Fibroblast of lung (primary cell): ENCODE measurements around the gene CGNL1.

ENCODE experiments used
- EZH2 ChIP-seq: IDR thresholded peaks from 2 replicates; pipeline ENCODE4 v1.5.1; 2012; ENCODE audit warnings: low read length, control low read depth, mild to moderate bottlenecking; ENCODE audit errors: missing control alignments
- TF ChIP-seq, protein P1 (sequence below), 2 donors: IDR thresholded peaks in 1 of 2; conservative IDR thresholded peaks in 1 of 2; 1 replicate in 1 of 2; 2 replicates in 1 of 2; pipeline ENCODE4 v1.5.1; 2011 to 2012; ENCODE audit warnings: low read length in 2 of 2, control low read depth in 1 of 2, inconsistent platforms in 1 of 2, low read depth in 1 of 2, mild to moderate bottlenecking in 1 of 2

DNA sequence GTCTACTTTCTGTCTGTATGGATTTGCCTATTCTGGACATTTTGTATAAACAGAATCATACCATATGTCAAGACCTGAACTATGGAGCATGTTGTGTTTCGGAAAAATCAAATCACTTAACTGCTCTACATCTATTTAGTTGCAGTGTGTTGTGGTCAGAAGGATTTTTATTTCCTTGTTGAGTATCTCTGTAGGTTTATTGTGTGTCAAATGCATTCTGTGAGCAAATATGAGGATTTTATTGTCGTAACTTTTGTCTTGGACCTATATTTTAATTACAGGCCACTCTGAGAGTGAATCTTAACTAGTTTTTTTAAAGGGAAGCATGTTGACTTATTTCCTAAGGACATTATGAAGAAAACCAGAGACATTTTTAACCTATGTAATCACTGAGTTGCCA is 130.8 kb downstream of the CGNL1 start:
- TF ChIP-seq, protein P1, sequence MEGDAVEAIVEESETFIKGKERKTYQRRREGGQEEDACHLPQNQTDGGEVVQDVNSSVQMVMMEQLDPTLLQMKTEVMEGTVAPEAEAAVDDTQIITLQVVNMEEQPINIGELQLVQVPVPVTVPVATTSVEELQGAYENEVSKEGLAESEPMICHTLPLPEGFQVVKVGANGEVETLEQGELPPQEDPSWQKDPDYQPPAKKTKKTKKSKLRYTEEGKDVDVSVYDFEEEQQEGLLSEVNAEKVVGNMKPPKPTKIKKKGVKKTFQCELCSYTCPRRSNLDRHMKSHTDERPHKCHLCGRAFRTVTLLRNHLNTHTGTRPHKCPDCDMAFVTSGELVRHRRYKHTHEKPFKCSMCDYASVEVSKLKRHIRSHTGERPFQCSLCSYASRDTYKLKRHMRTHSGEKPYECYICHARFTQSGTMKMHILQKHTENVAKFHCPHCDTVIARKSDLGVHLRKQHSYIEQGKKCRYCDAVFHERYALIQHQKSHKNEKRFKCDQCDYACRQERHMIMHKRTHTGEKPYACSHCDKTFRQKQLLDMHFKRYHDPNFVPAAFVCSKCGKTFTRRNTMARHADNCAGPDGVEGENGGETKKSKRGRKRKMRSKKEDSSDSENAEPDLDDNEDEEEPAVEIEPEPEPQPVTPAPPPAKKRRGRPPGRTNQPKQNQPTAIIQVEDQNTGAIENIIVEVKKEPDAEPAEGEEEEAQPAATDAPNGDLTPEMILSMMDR (conservative IDR thresholded peaks at IDR 0.05 in 1 of 2, IDR thresholded peaks at IDR 0.05 in 1 of 2; ENCODE audit: low read depth in 1 of 2, low read length in 2 of 2) = no peak
- no peak for TF ChIP-seq EZH2
